GM12874 (cell line): ENCODE data around the gene ZNF408.

Source experiments
- TF ChIP-seq, protein P1 (sequence below): IDR thresholded peaks from 2 replicates; pipeline ENCODE4 v1.5.1; 2011; ENCODE audit warnings: low read depth, mild to moderate bottlenecking, control low read depth, low read length, moderate library complexity; ENCODE audit not compliant: insufficient read depth

The ZNF408 gene

DNA sequence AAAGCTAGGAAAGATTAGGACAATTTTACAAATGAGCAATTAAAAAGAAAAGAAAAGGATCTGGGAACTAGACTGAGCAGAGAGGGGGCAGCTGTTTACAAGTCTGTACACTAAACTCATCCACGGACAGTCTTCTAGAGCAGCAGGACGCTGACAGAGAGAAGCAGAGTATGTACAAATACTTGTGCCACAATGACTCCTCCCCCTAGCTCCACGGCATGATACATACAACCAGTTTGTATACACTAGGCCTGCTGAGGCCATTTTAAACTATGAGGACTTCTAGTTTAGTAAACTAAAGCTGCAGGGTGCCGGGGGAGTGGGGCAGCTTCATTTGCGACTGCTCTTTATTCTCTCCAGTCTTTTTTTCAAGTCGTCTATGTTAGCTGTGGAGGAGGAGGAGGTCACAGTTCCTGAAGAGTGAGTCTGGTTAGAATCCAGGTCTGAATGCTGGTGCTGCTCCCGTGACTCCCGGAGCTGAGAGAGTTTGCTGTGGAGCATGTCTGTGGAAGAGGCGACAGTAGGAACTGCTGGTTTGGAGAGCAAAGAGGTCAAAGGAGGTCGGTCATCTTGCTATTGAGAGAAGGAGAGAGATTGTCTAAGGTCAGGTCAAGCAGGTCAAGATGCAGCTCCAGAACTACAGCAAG, 43.0 kb downstream of the ZNF408 start:
- TF ChIP-seq, protein P1, sequence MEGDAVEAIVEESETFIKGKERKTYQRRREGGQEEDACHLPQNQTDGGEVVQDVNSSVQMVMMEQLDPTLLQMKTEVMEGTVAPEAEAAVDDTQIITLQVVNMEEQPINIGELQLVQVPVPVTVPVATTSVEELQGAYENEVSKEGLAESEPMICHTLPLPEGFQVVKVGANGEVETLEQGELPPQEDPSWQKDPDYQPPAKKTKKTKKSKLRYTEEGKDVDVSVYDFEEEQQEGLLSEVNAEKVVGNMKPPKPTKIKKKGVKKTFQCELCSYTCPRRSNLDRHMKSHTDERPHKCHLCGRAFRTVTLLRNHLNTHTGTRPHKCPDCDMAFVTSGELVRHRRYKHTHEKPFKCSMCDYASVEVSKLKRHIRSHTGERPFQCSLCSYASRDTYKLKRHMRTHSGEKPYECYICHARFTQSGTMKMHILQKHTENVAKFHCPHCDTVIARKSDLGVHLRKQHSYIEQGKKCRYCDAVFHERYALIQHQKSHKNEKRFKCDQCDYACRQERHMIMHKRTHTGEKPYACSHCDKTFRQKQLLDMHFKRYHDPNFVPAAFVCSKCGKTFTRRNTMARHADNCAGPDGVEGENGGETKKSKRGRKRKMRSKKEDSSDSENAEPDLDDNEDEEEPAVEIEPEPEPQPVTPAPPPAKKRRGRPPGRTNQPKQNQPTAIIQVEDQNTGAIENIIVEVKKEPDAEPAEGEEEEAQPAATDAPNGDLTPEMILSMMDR: no peak

DNA sequence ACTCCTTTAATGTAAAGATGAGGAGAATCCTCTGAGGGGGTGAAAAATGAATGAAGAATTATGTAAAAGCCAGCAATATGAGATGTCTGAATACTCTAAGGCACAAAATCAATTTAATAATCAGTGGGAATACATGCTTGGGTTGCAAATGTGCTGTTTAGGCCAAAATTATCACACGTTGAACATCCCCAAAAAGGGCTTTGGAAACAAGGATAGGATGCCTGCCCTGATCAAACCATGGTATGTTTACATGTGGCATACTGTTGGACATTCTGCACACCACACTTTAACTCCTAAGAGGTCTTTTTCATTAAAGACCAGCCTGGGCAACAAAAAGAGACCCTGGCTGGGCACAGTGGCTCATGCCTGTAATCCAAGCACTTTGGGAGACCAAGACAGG, 44.5 kb downstream of the ZNF408 start:
- TF ChIP-seq, protein P1: no peak

DNA sequence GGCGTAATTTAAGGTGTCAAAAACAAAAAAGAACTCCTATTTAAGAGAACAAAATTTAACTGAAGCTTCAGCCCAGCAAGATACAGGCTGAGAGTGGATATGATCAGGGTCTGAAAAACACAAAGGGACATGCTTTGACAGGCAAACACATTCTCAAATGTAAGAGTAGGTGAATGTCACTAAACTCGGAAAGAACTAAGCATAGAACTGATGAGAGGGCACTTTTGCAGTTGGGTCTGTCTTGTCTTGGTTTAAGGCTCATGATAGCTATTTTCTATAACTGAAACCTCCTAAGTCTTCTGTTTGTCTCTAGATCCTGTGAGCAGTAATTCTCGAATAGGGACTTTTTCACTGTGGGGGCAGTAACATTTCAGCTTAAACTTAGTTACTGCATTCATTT, 45.2 kb downstream of the ZNF408 start:
- TF ChIP-seq, protein P1: no peak

DNA sequence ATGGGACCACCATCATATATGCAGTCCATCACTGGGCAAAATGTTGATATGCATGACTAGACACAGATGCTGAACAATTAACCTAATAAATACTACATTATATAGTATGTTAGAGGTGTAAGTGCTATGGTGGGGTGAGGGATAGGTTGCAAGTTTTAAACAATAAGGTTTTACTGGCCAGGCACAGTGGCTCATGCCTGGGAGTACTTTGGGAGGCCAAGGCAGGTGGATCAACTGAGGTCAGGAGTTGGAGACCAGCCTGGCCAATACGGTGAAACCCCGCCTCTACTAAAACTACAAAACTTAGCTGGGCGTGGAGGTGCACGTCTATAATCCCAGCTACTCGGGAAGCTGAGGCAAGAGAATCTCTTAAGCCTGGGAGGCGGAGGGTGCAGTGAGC, 46.3 kb downstream of the ZNF408 start:
- TF ChIP-seq, protein P1: no peak
